ENCODE measurements around the gene PTPN7.
"Not testable (repeated sequence)": the region's sequence is repeated elsewhere in the genome, so short reads cannot be mapped to it uniquely, and the experiment has no call there.

PTPN7 gene

DNA sequence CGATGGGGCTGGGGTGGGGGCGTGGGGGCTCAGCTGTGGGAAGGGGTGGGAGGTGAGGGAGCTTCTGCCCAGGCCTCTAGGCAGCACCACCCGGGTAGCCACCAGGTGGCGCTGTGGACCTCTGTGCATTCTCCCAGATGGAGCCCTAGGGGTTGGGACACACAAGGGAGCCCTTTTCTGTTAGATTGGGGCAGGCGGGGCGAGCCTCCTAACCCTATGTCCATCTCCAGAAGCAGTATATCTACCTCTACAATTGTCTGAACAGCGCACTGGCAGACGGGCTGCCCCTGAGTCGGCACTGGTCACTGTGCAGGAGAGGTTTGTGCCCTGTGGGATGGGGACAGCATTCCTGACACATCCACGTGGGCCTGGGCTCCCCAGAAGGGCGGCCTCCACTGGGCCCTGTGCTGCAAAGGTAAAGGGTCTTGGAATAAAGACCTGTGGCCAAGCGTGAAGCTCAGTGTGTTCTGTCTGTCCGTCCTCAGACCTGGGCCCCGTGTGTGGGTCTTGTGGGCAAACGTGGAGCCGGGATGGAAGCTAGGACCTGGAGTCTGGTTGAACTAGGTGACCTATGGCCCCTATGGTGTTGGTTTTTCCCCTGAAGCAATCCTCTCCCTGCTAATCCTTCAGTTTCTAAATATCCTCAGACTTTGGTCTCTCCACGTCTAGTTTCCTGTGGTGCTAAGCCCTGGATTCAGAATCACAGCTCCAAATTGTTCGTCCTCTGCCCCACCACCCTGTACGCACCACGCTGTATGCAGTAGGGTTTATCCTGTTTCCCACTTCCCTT, 28.8 kb upstream of the PTPN7 start:
- DNase-seq = peak; percentile 93

DNA sequence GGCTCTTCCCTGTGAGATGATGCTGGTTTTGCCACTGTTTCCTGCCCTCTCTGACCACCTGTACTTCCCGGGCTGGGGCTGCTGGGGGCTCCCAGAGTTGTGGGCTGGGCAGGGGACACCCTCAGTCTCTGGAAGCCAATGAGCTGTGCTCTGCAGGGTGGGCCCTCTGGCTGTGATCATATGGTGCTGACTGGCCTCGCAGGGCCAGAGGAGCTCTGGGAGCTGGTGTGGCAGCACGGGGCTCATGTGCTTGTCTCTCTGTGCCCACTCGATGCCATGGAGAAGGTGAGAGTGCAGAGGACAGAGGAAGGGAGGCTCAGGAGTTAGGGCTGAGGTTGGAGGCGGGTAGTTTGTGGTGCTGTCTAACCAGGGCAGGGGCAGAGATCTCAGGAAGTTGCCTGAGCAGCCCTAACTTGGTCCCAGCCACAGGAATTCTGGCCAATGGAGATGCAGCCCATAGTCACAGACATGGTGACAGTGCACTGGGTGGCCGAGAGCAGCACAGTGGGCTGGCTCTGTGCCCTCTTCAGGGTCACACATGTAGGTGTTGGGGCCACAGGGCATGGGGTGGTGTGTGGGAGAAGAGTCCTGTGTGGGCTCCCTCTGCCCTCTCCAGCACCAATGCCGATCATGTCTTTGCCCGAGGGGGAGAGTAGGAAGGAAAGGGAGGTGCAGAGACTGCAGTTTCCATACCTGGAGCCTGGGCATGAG, 27.4 kb upstream of the PTPN7 start:
- DNase-seq = no peak

DNA sequence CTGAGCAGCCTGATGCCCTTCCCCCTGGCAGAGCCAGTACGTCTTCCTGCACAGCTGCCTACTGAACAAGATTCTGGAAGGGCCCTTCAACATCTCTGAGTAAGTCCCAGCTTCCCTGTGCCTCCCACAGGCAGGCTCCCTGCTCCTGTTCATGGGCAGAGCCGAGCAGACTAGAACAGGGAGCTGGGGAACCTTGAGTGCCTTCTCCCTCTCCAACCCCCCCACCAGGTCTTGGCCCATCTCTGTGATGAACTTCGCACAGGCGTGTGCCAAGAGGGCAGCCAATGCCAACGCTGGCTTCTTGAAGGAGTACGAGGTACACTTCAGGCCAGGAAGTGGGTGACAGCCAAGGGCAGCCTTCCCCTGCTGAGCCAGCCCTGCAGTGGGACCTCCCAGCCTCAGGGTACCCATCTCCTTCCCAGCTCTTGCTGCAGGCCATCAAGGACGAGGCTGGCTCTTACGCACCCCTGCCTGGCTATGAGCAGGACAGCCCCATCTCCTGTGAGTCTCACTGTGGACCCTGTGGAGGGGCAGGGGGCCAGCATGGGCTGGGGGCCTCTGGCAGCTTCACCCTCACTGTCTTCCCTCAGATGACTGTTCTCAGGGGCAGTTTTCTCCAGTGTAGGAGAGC, 26.8 kb upstream of the PTPN7 start:
- DNase-seq = no peak

GRCh38 chr1:202186327-202186726, 25.9 kb upstream of the PTPN7 start:
- DNase-seq = no peak

DNA sequence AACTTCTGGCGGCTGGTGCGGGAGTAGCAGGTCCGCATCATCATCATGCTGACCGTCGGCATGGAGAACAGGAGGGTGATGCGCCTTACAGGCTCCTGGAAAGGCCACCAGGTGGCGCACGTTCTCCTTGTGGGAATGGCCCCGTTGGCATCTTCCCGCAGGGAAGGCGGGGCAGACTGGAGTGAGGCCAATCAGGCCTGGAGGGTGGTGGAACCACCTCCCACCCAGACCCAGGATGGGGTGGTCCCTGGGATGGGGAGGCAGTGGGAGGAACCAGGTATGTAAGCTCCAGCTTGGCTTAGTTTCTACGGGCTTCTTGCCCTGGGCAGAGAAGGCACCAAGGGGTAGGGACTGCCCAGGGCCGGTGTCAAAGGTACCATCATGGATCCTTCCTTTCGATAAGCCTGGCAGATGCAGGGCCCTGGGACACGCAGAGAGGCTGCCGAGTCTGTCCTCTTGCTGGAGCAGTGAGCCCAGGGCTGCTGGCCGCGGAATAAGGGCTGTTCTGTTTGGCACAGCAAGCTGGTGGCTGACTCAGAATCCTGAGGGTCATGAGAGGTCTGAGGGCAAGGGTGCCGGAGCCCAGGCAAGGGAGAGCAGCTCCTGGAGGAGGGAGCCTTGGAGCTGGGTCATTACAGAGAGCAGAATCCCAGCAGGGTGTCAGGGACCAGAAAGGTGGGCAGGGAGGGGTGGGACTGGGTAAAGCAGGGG, 24.5 kb upstream of the PTPN7 start:
- peak; percentile 90 for DNase-seq

GRCh38 chr1:202182040-202182877, 21.9 kb upstream of the PTPN7 start:
- DNase-seq = no peak

GRCh38 chr1:202181586-202181985, 21.2 kb upstream of the PTPN7 start:
- DNase-seq = no peak

- DNase-seq = not testable (repeated sequence)
Observed at GRCh38 chr1:202180751-202181139, 20.3 kb upstream of the PTPN7 start.

- no peak for DNase-seq
Observed at GRCh38 chr1:202179828-202180750, 19.7 kb upstream of the PTPN7 start.

DNA sequence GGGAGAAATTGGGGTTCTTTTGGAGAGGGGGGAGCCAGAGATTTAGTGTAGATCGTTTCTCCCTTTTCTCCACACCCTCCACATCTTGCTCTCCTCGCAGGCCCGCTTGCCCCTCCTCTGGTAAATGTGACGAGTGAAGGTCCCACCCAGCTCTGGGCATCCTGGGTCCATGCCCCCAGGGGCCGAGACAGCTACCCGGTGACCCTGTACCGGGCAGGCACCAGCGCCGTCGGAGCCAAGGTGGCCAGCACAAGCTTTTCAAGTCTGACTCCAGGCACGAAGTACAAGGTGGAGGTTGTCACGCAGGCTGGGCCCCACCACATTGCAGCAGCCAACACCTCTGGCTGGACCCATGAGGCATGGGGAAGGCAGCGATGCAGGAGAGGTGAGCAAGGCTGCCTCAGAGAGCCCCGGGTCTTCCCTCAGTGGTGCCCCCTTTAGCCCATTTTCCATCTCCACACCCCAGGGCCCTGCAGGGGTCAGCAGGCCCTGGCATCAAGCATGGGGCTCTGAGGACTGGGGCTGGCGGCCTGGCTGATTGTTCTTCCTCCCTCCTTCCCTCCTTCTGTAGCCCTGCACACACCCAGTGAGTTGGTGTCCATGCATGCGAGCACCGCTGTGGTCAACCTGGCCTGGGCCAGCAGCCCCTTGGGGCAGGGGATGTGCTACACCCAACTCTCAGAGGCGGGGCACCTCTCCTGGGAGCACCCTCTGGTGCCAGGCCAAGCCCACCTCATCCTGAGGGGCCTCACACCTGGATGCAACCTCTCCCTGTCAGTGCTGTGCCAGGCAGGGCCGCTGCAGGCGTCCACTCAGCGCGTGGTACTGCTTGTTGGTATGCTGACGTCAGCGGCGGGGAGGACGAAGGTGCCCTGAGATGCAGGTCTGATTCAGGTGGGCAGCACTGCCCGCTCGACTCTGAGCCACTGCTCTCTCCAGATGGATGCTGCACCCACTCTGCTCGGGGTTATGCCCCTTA, 16.8 kb upstream of the PTPN7 start:
- DNase-seq = no peak

DNA sequence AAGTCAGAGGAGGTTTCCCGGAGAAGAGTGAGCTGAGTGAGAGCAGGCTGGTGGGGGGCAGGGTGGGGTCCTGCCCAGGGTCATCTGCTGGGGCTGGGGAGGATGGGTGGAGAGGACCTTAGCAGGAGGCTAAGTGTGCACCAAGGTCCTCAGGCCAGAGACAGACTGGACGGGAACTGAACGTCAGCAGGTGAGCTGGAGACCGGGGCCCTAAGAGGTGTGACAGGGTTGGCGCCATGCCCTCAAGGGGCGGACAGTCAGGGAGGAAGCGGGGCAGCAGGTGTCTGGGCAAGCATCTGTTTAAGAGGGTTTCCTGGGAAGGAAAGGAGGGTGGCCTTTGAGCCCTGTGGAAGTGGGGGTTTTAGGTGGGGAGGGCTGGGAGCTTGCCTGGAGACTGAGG, 13.6 kb upstream of the PTPN7 start:
- DNase-seq = no peak

GRCh38 chr1:202172015-202172355, 11.6 kb upstream of the PTPN7 start:
- DNase-seq = no peak

- DNase-seq = no peak
Observed at GRCh38 chr1:202171292-202172014, 11.1 kb upstream of the PTPN7 start.

- no peak for DNase-seq
Observed at GRCh38 chr1:202170726-202171125, 10.3 kb upstream of the PTPN7 start.

DNA sequence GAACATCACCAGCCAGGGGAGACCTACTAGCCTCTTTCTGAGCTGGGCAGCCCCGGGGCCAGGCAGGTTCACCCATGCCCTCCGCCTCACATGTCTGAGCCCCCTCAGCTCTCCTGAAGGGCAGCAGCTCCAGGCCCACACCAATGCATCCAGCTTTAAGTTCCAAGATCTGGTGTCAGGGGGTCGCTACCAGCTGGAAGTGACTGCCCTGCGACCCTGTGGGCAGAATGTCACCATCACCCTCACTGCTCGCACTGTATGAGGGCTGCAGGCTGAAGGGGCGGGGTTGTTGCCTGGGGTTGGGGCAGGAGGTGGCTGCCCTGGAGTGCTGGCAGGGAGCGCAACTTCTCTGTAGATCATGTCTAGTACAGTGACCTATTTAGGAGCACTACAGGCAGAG, 8.5 kb upstream of the PTPN7 start:
- no peak for DNase-seq

- DNase-seq = no peak
Observed at GRCh38 chr1:202167708-202168415, 7.5 kb upstream of the PTPN7 start.

GRCh38 chr1:202167054-202167453, 6.7 kb upstream of the PTPN7 start:
- not testable (repeated sequence) for DNase-seq

DNA sequence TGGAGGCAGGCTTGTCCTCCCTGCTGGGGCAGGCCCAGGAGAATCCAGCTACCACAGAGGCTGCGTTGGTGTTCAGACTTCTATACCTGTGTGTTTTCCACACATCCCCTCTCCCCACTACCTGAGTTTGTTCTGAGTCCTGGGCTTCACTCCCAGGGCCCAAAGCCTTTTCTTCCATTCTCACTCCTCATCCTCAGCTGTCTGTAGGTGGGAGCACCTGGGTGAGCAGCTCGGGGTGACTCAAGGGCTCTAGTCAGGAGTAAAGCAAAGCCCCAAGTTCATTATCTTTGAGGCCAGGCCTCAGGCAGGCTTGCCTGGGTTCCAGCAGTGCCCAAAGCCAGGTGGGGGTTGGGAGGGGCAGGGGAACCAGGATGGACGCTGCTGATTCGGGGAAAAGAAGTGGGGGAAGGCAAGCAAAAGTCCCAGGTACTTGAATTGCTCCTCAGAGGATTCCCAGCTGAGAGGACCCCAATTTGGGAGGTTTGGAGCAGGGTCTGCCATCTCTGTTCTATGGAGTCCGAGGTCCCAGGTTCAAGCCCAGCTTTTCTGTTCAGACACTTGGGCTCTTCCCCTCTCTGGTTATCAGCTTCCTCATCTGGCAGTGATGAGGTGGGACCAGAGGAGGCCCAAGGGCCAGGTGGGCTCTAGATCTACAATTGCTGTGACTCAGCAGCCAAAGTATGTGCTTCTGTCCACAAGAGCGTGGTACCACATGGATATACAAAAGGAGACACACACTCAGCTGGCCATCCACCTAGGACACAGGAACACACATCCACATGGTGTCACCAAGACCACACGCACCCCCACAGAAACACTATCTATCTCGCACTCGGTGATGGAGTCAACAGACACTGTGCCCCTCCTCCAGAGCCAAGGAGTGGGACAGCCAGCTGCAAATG, 5.8 kb upstream of the PTPN7 start:
- peak; percentile 39 for DNase-seq

All from stimulated activated CD8-positive, alpha-beta memory T cell treated with anti-CD3 and anti-CD28 coated beads, Interleukin-4, amount 100 ng/mL, for 48 hours (primary cell).